HG03521 (cell line): ENCODE results near the gene PPP1R15A.
A peak's percentile ranks its signal among the peaks of the same experiment; 100 is the strongest.
"Not testable (repeated sequence)": the region's sequence is repeated elsewhere in the genome, so short reads cannot be mapped to it uniquely, and the experiment has no call there.

Experiments used
- ATAC-seq: cut with Tn5 transposase; IDR thresholded peaks from one replicate; pipeline ENCODE4 v1.9.1; 2021; ENCODE audit warnings: mild to moderate bottlenecking, moderate library complexity; ENCODE audit not compliant: unreplicated experiment

PPP1R15A gene

GRCh38 chr19:48879025-48879637 lies 6.9 kb downstream of the PPP1R15A start:
- ATAC-seq: no peak

DNA sequence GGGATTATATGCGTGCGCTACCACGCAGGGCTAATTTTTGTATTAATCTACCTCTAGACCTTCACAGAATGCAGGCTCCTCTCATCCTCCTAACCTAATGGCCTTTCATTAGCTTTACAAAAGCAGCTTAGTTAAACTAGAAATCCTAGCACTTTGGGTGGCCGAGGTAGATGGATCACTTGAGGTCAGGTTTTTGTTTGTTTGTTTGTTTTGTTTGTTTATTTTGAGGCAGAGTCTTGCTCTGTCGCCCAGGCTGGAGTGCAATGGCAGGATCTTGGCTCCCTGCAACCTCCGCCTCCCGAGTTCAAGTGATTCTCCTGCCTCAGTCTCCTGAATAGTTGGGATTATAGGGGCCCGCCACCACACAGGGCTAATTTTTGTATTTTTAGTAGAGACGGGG lies 7.5 kb downstream of the PPP1R15A start:
- ATAC-seq: not testable (repeated sequence)

DNA sequence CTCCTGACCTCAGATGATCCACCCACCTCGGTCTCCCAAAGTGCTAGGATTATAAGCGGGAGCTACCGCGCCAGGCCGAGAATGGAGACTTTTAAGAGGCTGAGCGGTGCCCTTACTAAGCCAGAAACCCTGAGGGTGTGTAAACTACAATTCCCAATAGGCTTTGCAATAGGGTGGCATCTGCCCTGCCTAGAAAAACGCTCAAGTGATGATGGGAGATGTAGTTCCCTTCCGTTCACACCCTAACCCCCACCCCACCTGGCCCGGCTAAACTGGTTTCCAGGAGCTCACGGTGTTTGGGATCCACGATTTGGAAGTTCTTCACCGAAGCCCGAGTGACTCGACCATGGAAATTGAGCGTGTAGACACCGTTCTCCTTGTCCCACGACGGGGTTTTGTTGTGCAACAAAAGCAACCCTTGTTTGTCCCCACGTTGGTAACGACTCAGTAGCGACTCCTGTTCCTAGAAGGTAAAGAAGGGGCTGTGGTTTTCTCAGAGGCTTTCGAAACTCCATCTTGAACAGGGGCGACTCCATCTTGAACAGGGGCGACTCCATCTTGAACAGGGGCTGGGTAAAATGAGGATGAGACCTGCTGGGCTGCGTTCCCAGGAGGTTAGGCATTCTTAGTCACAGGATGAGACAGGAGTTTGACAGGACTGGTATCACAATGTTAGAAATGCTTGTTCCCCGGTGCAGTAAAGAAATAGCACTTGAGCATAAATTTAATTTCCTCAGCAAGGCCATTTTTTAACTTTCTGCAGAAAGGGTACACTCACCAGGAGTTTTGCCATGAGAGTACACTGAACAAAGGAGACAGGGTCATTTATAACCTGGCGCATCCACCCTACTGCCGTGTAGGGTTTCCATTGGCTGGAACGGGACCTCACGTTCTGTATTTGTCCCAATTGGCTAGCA lies 9.8 kb downstream of the PPP1R15A start:
- no peak for ATAC-seq

- no peak for ATAC-seq
These were observed 11.5 kb downstream of the PPP1R15A start for GRCh38 chr19:48883726-48884125.

GRCh38 chr19:48887861-48888612 lies 15.8 kb downstream of the PPP1R15A start:
- no peak for ATAC-seq

DNA sequence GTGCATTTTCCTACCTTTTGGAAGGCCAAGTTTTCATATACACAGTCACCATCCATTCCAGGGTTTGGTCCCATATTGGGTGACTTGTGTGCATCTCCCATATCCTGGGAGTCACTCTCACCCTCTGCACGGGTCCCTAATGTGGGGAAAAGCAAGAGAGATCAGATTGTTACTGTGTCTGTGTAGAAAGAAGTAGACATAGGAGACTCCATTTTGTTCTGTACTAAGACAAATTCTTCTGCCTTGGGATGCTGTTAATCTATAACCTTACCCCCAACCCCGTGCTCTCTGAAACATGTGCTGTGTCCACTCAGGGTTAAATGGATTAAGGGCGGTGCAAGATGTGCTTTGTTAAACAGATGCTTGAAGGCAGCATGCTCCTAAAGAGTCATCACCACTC lies 17.3 kb downstream of the PPP1R15A start:
- not testable (repeated sequence) for ATAC-seq

DNA sequence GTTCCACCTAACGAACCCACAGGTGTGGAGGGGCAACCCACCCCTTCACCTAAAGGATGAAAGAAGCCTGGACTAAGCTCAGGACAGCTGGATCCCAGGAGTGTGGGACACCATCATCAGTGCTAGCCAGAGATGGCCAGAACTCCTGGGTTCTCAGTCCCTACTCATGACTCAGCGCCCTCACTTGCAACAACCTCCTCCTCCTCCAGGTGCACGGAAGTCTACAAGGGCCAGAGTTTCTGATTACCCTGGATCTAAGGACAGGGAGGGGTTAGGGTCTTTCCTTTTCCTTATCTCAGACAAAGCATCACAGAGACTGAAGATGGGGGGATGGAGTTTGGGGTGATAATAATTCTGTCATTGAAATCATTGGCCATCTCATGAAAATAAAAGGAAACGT lies 18.3 kb downstream of the PPP1R15A start:
- ATAC-seq: no peak

DNA sequence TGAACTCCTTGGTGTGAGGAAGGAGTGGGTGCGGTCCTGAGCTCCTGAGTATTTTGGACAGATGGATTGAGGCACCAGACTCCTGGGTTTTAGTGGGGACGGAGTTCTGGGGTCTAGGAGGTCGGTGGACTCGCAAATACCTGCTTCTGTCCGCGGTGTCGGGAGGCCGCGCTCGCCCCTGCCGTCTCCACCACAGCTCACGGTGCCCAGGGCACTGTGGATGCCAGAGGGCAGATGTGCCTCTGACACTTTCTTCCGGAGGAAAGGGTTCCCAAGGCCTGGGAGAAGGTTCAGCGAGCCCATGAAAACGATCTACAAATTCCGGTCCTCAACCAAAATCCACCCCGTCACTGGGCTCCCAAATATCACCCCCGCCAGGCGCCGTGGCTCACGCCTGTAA lies 23.0 kb downstream of the PPP1R15A start:
- no peak for ATAC-seq

GRCh38 chr19:48896191-48896720 lies 24.0 kb downstream of the PPP1R15A start:
- ATAC-seq: no peak

DNA sequence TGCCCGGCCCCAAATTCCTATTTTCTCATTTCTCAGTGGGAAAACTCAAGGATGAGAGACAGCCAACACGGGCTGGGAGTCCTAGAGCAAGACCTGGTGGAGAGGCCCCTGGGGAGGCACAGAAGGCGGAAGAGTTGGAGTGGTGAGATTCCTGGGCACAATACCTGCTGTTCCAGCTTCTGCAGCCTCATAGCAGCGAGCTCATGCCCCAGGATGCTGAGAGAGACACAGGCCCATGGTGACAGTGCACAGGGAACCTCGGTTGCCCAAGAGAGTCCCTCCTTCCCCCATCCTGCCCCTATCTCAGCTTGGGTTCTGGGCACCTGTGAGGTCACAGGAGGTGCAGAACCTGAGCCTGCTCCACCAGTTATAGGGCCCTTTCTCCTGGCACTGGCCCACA lies 25.0 kb downstream of the PPP1R15A start:
- no peak for ATAC-seq

DNA sequence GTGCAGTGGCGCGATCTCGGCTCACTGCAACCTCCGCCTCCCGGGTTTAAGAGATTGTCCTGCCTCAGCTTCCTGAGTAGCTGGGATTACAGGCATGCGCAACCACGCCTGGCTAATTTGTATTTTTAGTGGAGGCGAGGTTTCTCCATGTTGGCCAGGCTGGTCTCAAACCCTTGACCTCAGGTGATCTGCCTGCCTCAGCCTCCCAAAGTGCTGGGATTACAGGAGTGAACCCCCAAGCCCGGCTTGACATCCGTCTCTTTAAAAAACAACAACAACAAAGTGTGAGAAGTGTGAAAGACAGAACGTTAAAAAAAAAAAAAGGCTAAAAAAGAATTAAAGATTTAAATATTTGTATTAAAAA lies 27.1 kb downstream of the PPP1R15A start:
- ATAC-seq: not testable (repeated sequence)

- ATAC-seq: peak; percentile 90
These were observed 27.7 kb downstream of the PPP1R15A start, which contains the start of gene NUCB1 for GRCh38 chr19:48899781-48900476. TSS of gene NUCB1 (plus strand) at chr19:48900312. CDS start at chr19:48900797, 485 bp downstream.

GRCh38 chr19:48900477-48901406 lies 28.5 kb downstream of the PPP1R15A start:
- no peak for ATAC-seq

GRCh38 chr19:48902291-48902690 lies 30.1 kb downstream of the PPP1R15A start:
- ATAC-seq: not testable (repeated sequence)

DNA sequence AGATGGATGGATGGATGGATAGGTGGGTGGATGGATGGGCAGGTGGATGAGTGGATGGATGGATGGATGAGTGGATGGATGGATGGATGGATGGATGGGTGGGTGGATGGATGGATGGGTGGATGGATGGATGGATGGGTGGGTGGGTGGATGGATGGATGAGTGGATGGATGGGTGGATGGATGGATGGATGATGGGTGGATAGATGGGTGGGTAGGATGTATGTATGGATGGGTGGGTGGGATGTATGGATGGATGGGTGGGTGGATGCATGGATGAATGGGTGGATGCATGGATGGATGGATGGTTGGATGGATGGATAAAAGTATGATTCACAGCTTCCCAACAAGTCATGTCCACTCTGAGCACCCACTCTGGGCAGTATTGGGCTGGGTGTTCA lies 31.6 kb downstream of the PPP1R15A start:
- ATAC-seq: not testable (repeated sequence)

DNA sequence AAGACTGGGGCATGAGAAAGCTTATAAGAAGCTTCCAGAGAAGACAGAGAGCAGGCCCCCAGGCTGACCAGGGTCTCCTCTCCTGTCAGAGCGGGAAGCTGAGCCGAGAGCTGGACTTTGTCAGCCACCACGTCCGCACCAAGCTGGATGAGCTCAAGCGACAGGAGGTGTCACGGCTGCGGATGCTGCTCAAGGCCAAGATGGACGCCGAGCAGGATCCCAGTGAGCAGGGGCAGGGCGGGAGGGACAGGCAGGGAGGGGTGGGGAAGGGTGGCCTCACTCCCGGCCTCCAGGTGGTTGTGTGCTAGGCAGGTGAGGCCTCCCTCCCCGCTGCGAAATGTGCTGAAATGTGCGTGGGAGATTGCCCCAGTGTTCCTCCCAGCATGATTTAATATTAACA lies 33.4 kb downstream of the PPP1R15A start:
- ATAC-seq: no peak

DNA sequence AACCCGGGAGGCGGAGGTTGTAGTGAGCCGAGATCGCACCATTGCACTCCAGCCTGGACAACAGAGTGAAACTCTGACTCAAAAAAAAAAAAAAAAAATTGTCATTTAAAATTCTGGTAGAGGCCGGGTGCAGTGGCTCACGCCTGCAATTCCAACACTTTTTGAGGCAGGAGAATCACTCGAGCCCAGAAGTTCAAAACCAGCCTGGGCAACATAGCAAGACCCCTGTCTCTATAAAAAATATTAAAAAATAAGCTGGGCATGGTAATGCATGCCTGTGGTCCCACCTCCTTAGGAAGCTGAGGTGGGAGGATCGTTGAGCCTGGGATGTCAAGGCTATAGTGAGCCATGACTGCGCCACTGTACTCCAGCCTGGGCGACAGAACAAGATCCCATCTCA lies 34.1 kb downstream of the PPP1R15A start:
- ATAC-seq: no peak

GRCh38 chr19:48907671-48908070 lies 35.5 kb downstream of the PPP1R15A start:
- no peak for ATAC-seq

DNA sequence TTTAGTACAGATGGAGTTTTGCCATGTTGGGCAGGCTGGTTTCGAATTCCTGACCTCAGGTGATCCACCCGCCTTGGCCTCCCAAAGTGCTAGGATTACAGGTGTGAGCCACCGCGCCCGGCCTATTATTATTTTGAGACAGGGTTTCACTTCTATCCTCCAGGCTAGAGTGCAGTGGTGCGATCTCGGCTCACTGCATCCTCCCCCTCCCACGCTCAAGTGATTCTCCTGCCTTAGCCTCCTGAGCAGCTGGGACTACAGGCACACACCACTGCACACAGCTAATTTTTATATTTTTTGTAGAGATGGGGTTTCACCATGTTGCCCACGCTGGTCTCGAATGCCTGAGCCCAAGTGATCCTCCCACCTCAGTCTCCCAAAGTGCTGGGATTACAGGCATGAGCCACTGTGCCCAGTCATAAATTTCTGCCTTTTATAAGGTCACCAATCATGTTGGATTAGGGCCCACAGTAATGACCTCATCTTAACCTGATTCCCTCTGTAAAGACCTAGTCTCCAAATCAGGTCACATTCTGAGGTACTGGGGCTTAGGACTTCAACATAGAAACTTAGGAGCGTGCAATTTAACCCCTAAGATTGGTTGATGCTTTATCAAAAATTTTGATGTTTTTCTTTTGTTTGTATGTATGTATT lies 37.3 kb downstream of the PPP1R15A start:
- not testable (repeated sequence) for ATAC-seq
